HG03280 (cell line): ENCODE measurements around the gene DDX5.
"Not testable (repeated sequence)": the region's sequence is repeated elsewhere in the genome, so short reads cannot be mapped to it uniquely, and the experiment has no call there.

ENCODE experiments used
- ATAC-seq: cut with Tn5 transposase; IDR thresholded peaks from one replicate; pipeline ENCODE4 v1.9.1; 2021; ENCODE audit warnings: mild to moderate bottlenecking, moderate library complexity; ENCODE audit not compliant: unreplicated experiment

The DDX5 gene

DNA sequence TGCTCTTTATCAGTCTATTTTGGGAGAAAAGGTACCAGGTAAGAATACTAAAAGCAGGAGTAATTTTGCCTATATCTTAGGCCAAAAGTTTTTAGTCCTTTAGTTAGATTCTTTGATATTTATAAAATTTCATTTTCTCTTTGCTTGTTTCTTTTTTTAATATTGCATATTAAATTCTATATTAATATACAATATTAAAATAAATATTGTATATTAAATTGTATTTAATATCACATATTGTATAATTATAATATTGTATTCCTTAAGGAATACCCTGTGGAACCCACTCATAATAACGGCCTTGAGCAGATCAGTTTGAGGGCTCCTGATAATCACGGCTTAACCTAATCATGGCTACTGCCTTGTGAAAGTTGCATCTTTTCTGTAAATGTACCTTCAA is 2.6 kb upstream of the DDX5 start:
- no peak for ATAC-seq

- ATAC-seq, result peak; percentile 12
Measured at GRCh38 chr17:64507413-64507782, 1.3 kb upstream of the DDX5 start.

DNA sequence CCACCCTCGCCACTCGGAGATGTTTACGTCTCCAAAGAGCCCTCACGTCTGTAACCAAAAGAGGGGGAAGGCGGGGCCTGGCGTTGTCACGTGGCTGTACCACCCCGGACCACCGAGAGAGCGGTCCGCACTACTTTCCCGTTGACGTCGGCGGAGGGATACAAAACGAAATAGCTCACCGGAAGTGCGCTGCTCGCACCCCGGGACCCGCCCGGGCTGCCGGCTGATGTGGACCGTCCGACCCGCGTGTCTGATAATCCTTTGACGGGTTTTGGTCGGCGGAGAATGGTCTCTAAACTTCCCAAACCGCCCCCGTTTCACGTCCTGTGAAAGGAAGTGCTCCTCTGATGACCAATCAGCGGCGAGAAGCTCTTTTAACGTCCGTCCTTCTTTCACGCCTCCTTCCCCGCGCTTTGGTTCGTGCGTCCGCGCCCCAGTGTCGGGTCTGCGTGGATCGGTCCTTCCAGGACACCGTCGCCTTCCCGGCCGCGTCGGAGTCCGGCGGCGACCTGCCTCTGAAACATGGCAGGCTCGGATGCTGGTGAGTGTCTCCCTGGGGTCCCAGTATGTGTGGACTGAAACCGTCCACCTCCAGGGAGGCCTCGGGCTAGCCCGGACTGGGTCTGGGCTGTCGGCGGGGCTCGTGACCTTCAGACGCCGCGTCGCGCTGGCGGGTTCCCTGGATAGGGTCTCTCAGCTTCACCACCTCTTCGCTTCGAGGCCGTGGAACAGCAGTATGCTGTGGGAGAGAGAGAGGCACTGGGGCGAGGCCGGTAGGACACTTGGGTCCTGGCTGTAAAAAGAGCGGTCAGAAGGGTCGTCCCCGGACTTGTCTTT is 705 bp upstream of the DDX5 start, which contains the start of gene CEP95:
CEP95 (plus strand) TSS at position 402 of the 837 bp plus-strand sequence; CDS start at position 523, 121 bp downstream.
- ATAC-seq, result peak; percentile 57

DNA sequence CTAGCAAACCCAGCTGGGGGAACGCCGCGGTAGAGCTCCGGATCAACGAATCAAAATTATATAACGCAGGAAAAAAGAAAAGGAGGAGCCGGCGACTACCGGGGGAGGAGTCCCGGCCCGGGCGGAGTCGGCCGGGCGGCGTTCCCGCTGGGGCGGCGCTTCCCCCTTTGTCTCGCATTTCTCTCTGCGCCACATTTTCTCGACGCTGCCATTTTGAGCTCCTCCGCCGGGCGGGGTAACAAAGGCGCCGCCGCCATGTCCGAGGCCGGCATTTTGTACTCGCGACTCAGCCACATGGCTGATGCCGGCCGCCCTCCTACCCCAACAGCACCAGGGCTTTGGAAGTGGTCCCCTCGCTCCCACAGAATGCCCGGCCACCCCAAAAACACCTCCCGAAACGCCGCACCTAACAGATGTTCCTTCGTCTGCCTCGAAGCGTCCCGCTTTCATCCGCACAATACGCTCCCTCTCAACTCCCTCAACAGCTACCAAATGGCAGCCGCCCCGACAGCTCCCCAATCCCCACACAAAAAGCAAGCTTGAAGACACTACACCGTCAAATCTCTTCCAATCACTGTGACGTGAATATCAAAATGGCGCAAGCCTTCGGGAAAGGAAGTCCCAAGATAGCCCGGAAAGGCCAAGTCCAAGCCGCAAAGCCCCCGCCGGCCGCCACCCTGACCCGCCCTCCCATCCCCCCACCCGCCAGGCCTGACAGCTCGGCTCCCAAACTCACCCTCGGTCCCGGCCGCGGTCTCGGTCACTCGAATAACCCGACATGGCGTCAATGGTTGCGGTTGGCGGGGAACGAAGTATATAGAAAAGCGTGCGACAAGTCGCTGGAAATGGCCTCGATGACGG is 519 bp downstream of the DDX5 start:
- peak; percentile 27 for ATAC-seq

DNA sequence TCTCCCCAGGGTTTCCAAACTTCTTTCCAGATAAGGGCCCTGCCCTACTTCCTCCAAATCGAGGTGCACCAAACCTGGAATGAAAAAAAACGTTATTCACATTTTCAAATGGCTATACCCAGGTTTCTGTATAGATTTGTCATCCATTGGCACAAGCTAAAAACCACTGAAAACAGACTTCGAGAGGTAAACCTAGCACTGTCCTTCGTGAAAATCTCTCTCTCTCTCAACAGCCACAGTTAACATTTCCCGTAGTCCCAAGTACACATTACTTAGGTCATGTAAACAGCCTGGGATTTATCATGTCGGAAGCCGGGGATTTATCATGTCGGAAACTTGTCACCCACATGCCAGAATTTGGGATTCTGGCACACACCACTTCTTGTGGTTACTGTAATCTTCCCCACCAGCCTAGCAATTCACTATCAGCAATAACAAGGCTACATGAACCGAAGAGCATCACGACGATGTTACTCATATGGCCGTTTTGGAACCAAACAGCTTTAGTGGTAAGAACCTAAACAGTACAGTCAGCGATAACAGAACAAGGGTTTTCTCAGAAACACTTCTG is 1.2 kb downstream of the DDX5 start:
- ATAC-seq, result no peak

DNA sequence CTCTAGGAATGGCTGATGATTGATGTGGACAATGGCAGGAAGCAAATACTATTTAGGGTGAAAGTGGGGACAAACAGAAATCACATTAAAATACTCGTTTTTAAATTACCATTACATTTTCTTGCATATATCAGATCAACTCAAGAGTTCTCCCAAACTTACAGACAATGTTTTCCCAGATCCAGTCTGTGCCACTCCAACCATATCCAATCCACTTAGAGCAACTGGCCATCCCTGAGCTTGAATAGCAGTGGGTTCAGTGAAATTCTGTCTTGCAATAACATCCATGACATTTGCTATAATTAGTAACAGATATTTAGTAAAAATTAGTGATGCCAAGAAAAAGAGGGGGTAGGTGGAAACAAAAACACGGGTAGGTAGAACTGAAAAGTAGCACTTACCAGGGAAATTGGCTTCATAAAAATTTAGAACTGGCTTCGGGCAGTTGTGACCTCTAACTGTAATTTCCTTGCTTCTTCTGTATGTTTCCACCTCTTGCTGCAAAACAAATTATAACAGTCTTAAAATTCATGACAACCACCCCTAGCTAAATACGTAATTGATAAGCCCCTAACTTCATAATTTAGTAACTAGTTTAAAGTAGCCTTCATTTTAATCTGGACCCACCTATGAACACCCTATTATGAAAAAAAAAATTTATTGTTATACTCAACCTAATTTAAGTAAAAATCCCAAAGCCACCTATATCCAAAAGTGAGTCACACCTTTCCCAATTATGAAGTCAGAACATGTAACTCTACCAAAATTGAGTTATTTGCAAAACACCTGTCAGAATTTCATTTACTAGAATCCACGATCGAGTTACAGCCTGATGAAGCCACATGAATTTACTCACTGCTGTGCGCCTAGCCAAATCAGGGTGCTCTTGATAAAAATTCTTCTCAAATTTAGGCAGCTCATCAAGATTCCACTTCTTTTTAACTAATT is 2.0 kb downstream of the DDX5 start:
- no peak for ATAC-seq

- no peak for ATAC-seq
Measured at GRCh38 chr17:64503341-64503740, 2.7 kb downstream of the DDX5 start.

DNA sequence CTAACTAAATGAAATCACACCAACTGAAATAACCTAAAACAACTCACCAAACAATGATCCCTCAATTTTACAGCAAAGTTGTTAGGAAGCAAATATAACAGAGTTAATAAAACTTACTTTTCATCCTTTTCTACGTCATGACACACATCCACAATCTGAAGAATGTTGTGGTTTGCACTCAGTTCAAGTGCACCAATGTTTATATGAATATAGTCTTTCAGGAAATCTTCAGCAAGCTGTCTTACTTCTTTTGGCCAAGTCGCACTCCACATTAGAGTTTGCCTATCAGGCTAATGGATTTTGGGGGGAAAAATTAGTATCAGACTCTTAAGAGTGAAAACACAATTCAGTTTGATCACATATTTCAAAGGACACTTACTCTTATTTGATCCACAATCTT is 3.3 kb downstream of the DDX5 start:
- no peak for ATAC-seq

- ATAC-seq, result no peak
Measured at GRCh38 chr17:64502021-64502420, 4.1 kb downstream of the DDX5 start.

DNA sequence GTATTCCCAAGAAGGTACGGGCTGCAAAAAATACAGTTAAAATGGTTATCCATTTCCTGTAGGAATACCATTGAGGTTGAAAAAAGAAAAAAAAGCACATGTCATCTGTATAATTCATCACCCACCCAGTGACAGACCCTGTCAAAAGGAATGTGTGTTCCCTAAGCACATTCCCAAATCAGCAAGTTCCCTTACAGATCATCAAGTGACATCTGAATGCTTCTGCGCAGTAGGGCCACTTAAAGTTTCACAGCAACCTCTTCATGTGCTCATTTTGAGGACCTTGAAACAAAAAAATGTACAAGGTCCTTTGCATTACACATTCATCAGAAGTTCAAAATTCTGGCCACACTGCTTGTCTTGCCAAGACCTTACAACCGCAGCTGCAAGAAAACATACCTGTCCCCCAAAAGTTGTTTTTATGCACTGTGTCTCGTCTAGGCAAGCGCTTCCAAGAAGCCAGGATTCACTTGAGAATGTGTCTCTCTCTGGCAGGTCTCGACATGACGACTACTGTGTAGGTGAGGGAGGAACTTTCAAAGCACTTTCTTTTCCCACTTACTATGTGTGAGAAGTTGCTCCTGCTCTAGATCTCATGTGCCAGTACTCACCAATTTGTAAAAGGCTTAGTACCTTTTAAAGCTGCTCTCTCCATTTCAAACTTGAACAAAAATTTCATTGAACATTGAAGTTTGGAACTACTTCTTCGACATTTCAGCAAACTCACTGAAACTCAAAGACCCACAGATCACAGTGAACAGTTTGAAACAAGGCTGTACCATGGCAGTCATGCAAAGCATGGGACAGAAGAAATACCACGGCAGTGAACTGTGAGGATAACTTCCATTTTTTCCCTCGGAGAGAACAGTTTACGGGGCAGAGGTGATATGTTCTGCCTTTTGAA is 5.0 kb downstream of the DDX5 start:
- no peak for ATAC-seq

DNA sequence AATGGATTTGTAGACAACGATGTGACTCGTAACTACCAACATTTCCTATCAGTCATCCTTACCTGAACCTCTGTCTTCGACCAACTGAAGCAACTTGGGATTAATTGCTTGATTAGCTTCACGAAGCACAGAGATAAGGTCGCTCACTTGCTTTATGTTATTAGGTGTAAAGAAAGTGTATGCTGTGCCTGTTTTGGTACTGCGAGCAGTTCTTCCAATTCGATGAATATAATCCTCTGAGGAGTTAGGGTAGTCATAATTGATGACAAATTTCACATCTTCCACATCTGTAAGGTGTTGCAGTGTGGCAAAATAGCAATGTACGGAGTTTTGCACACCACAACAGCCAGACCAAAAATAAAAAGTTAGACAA is 5.6 kb downstream of the DDX5 start:
- no peak for ATAC-seq

- ATAC-seq, result no peak
Measured at GRCh38 chr17:64499805-64500486, 6.1 kb downstream of the DDX5 start.

GRCh38 chr17:64498308-64499203 is 7.5 kb downstream of the DDX5 start:
- no peak for ATAC-seq

DNA sequence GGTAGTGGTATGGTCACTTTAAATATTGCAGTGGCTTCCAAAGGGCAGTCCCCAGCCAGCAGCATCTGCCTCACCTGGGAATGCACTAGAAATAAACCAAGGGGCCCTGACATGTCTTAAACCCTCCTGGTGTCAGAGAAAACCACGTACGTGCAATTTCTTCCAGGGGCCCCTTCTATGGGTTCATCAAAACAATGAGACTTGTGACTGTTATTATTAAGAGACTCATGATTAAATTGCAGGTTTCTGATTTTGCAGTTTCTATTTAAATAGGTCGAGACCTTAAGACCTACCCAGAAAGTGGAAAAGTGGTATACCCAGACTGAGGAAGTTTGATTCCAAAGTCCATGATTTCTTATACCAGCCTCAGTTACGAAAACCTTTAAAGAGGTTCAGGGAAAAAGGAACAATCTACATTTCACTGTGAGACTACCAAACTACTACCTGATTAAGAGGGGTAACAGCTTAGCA is 8.5 kb downstream of the DDX5 start:
- ATAC-seq, result no peak

DNA sequence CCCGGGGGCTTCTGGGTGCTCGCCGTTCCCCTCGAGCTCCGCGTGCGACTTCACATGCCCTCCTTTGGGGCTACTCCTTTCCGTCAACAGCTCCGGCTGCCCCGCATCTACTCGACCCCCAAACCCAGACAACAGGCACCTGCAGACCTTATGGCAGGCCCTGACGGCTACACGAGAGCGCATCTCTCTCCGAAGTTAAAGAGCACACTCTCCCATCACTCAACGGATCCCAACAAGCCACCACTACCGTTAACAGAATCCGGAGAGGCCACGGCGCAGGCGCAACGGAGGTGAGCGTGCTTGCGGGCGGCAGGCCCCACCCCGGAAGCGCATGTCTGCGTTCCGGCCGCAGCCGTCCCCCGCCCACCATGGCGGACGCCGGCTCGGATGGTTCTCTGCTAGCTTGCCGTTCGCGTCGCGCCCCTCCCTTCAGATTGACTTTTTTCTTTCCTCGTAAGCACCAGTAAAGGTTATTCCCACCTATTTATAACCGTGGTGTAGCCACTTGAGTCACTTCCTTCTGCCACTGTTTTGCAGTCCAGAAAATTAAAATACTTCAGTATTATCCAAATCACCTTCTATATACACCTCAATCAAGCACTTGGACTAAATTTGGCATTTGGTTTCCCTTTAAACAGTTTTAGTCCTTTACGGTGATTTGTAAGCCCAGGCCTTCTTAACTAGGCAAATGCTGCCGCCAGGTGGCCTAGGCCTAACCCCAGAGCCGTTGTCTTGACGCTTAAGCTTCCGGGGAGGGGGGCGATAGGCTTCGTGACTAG is 9.1 kb downstream of the DDX5 start, which contains the start of gene POLG2:
POLG2 (minus strand) TSS at position 269 of the 779 bp plus-strand sequence; CDS start at position 183, 86 bp downstream.
- ATAC-seq, result peak; percentile 80

- no peak for ATAC-seq
Measured at GRCh38 chr17:64496348-64496785, 9.7 kb downstream of the DDX5 start.

- ATAC-seq, result not testable (repeated sequence)
Measured at GRCh38 chr17:64495300-64495699, 10.8 kb downstream of the DDX5 start.
